ENCODE data around the gene PIEZO1.
"Not testable (repeated sequence)": the region's sequence is repeated elsewhere in the genome, so short reads cannot be mapped to it uniquely, and the experiment has no call there.

PIEZO1 gene

DNA sequence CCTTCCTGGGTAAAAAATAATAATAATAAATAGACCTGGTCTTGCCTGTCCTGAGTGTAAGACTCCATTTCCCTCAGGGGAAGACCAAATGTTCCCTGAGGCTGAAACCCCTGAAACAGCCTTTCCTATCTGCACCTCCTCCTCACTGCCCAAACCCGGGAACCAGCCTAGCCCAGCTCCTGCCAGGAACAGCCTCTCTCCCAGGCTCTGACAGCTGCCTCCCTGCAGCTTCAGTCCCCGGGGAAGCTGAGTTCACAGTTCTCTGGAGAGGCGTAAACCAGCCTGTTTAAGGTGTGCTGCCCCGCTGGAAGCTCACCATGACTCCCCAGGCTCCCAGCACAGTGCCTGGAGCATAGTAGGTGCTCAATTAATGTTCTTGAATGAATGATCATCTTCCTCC, 11.3 kb upstream of the PIEZO1 start:
- H3K27ac ChIP-seq, result no peak overlapping the region
- TF ChIP-seq, protein P1, sequence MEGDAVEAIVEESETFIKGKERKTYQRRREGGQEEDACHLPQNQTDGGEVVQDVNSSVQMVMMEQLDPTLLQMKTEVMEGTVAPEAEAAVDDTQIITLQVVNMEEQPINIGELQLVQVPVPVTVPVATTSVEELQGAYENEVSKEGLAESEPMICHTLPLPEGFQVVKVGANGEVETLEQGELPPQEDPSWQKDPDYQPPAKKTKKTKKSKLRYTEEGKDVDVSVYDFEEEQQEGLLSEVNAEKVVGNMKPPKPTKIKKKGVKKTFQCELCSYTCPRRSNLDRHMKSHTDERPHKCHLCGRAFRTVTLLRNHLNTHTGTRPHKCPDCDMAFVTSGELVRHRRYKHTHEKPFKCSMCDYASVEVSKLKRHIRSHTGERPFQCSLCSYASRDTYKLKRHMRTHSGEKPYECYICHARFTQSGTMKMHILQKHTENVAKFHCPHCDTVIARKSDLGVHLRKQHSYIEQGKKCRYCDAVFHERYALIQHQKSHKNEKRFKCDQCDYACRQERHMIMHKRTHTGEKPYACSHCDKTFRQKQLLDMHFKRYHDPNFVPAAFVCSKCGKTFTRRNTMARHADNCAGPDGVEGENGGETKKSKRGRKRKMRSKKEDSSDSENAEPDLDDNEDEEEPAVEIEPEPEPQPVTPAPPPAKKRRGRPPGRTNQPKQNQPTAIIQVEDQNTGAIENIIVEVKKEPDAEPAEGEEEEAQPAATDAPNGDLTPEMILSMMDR (conservative IDR thresholded peaks at IDR 0.05), result no peak
- no peak for TF ChIP-seq ZFX (IDR thresholded peaks at IDR 0.05)

DNA sequence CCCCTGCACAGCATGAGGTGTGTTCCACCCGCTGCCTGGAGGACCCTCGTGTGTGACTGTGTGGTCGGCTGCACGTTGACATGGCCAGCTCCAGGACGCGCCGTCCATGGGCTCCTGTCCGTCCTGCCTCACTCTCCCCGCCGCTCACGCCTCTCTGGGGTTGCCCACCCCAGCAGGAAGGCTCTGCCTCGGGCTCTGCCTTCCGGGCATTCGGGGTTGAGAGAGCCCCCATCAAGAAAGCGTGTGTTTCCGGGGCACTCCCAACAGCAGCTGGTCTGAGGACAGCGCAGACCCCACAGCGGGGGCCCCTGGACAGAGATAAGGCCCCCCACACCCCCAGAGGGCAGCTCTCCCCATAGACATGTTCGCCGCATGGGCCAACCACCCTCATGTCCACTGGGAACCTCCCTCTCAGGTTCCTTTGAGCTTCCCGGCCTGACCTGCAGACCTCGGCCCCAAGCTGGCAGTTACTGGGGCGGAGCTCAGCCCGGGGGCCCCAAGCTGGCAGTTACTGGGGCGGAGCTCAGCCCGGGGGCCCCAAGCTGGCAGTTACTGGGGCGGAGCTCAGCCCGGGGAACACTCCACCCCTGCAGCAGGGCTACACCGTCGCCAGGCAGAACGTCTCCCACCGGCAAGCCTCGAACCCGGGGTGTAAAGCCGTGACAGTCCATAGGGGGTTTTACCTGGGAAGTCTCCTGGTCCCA, 8.4 kb upstream of the PIEZO1 start:
- no peak for TF ChIP-seq ZFX (IDR thresholded peaks at IDR 0.05)
- TF ChIP-seq, protein P1 (conservative IDR thresholded peaks at IDR 0.05), result no peak
- H3K27ac ChIP-seq, result no peak overlapping the region

DNA sequence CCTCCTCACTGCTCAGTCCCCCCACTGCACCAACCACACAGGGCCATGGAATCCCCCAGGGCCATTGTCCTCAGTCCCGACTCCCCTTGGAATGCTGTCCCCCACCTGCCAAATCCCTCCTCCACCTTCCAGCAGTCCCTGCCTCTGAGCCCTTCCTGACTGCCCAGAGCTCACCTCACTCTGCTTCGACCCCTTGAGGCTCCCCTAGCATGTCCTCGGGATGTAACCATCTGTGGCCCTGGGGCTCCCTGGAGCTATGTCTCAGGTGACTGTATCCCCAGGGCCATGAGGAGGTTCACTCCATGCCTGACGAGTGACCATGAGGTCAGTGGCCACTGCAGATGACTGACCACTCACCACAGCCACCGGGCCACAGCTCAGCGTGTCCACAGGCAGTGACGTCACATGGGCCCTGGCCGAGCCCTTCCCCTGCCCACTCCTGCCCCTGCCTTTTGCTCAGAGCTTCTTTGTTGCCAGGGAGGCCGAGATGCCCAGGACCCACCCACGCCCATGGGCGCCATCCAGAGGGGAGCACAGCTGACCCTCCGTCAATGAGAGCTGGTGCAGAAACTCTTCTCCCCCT, 7.7 kb upstream of the PIEZO1 start:
- TF ChIP-seq ZFX (IDR thresholded peaks at IDR 0.05), result no peak
- TF ChIP-seq, protein P1 (conservative IDR thresholded peaks at IDR 0.05), result no peak
- no peak overlapping the region for H3K27ac ChIP-seq

DNA sequence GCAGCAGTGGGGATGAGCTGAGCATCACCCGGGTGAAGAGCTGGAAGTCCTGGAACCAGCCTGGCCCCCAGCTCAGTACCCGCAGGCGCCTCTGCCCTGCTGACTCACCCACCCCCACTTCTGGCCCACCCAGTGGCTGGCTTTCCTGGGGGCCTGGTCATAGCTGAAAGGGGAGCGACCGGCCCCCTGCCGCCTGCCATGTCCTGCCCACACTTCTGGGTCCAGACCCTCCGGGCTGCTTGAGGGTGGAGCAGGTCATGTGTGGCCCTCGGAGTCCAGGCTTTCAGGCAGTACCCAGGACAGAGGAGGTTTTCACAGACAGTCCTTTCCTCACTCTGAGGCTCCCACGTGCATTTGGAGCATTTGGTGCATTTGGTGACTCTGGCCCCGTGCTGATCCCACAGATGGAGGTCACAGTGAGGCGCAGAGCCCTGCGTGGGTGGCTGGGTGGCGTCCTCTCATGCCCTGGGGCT, 7.1 kb upstream of the PIEZO1 start:
- no peak for TF ChIP-seq ZFX (IDR thresholded peaks at IDR 0.05)
- TF ChIP-seq, protein P1 (conservative IDR thresholded peaks at IDR 0.05), result no peak
- no peak overlapping the region for H3K27ac ChIP-seq

DNA sequence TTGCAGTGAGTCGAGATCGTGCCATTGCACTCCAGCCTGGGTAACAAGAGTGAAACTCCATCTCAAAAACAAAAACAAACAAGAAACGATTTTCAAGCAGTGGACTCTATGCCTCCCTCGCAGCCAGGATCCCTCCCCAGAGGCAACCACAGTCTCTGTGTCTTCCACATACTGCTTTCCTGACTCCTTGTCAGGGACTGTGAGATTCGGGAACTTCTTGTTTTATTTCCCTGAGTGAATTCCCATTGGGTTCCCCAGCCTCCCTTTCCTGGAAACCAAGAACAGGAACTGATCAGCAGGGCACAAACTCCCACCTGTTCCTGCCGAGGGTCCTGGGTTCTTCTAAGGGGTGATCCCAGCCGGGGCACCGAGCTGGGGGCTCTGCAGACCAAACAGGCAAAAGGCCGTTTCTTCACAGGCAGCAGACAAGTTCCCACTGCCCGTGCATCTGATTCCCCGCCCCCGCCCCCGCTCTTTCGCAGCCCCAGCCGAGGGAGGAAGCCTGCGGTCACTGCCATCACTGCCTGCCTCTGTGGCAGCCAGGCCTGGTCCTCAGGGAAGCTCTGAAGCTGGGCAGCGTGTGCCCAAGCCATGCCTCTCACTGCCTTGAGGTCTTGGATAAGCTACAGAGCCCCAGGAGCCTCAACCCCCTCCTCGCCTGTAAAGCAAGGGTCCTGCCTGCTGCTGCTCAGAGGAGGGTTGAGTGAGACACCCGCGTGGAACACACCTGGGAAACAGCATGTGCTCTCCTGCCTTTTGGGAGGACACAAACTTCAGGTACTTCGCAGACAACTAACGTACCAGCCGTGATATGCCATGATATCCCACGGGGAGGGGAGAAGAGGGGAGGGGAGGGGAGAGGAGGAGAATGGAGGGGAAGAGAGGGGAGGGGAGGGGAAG, 5.5 kb upstream of the PIEZO1 start:
- TF ChIP-seq ZFX (IDR thresholded peaks at IDR 0.05), result no peak
- TF ChIP-seq, protein P1 (conservative IDR thresholded peaks at IDR 0.05), result no peak
- H3K27ac ChIP-seq, result no peak overlapping the region

DNA sequence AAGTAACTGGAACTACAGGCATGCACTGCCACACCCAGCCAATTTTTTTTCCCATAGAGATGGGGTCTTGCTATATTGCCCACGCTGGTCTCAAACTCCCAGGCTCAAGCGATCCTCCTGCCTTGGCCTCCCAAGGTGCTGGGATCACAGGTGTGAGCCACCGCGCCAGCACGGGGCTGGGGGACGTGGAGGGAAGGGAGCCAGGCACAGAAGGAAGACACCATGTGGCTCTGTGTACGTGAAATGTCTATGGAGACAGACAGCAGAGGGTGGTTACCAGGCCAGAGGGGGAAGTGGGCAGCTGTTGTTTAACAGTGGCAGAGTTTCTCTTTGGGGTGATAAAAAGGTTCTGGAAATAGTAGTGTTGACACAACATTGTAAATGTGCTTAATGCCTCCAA, 4.6 kb upstream of the PIEZO1 start:
- no peak overlapping the region for H3K27ac ChIP-seq
- no peak for TF ChIP-seq ZFX (IDR thresholded peaks at IDR 0.05)
- TF ChIP-seq, protein P1 (conservative IDR thresholded peaks at IDR 0.05), result no peak

DNA sequence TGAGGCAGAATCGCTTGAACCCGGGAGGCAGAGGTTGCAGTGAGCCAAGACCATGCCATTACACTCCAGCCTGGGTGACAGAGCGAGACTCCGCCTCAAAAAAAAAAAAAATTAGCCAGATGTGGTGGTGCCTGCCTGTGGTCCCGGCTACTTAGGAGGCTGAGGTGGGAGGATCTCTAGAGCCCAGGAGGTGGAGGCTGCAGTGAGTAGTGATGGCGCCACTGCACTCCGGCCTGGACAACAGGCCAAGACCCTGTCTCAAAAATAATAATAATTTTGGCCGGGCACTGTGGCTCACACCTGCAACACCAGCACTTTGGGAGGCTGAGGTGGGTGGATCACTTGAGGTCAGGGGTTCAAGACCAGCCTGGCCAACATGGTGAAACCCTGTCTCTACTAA, 3.7 kb upstream of the PIEZO1 start:
- not testable (repeated sequence) for H3K27ac ChIP-seq

Measured in C4-2B (cell line).